Caco-2 (cell line): ENCODE results near the gene CNKSR3. TPM values are rescaled to one million over a fixed set of nuclear protein-coding genes. Genes with fewer than 3 reads are reported as not detected.

Experiments
- BruUV-seq: library from RNA; stranded (reverse); fragments of 400-500 nt; replicated peaks from 2 replicates; lab custom pipeline; 2021; lab: Mats Ljungman, UMichigan
- CTCF ChIA-PET: fragments of 300-600 bp; sonication (Branson Sonifier 250); formaldehyde crosslinking; loops from one replicate; lab custom pipeline; 2022; ENCODE audit warnings: antibody characterized with exemption; lab: Charles Lee
- POLR2A ChIA-PET: fragments of 300-600 bp; sonication (Branson Sonifier 250); formaldehyde crosslinking; loops from one replicate; lab custom pipeline; 2022; ENCODE audit warnings: antibody characterized with exemption; lab: Charles Lee
- DNase-seq, 2 experiments: peaks; one replicate each; pipeline versions ENCODE4 v3.0.0 to v3.0.0-alpha.2; 2020 to 2022
- H3K27me3 ChIP-seq: replicated peaks from 2 replicates; pipeline ENCODE4 v1.6.0; 2011; ENCODE audit warnings: low read length; ENCODE audit not compliant: control insufficient read depth, insufficient read depth
- H3K36me3 ChIP-seq: 2 replicates; pipeline ENCODE4 v1.5.1; 2011; ENCODE audit warnings: low read length; ENCODE audit not compliant: control insufficient read depth, insufficient read depth
- H3K4me1 ChIP-seq: fragments of 250-450 bp; sonication (Bioruptor Pico); 2 replicates; pipeline ENCODE4 v1.5.1; 2020; ENCODE audit warnings: mild to moderate bottlenecking
- H3K4me3 ChIP-seq: 2 replicates; pipeline ENCODE4 v1.5.1; 2011; ENCODE audit warnings: low read depth, mild to moderate bottlenecking, control low read depth, low read length
- H3K9me3 ChIP-seq: fragments of 250-450 bp; sonication (Bioruptor Pico); 2 replicates; pipeline ENCODE4 v1.5.1; 2020; ENCODE audit warnings: mild to moderate bottlenecking, moderate library complexity
- H3K27ac Mint-ChIP-seq: one replicate; pipeline ENCODE4 v1.8.0; 2022; ENCODE audit warnings: mixed read lengths; ENCODE audit not compliant: unreplicated experiment
- H3K27me3 Mint-ChIP-seq: one replicate; pipeline ENCODE4 v1.8.0; 2022; ENCODE audit warnings: mixed read lengths; ENCODE audit not compliant: insufficient read depth, unreplicated experiment
- H3K36me3 Mint-ChIP-seq: one replicate; pipeline ENCODE4 v1.8.0; 2022; ENCODE audit warnings: mild to moderate bottlenecking, mixed read lengths; ENCODE audit not compliant: insufficient read depth, unreplicated experiment
- H3K4me1 Mint-ChIP-seq: one replicate; pipeline ENCODE4 v1.8.0; 2022; ENCODE audit warnings: low read depth, mixed read lengths; ENCODE audit not compliant: unreplicated experiment
- H3K4me3 Mint-ChIP-seq: one replicate; pipeline ENCODE4 v1.8.0; 2022; ENCODE audit warnings: mild to moderate bottlenecking, moderate library complexity, mixed read lengths; ENCODE audit not compliant: unreplicated experiment
- H3K9me3 Mint-ChIP-seq: one replicate; pipeline ENCODE4 v1.8.0; 2022; ENCODE audit warnings: mixed read lengths; ENCODE audit not compliant: unreplicated experiment
- CTCF ChIP-seq, 2 experiments: fragments of 200-600 bp in 1 of 2; IDR thresholded peaks; 1 replicate in 1 of 2; 2 replicates in 1 of 2; pipeline versions ENCODE4 v1.5.1 to v1.8.0; 2011 to 2022; ENCODE audit warnings: antibody characterized with exemption in 1 of 2, control low read depth in 1 of 2, inconsistent platforms in 1 of 2, low read depth in 1 of 2, low read length in 1 of 2, mild to moderate bottlenecking in 1 of 2, moderate library complexity in 1 of 2; ENCODE audit not compliant: insufficient read depth in 1 of 2, severe bottlenecking in 1 of 2, unreplicated experiment in 1 of 2
- intact Hi-C: fragments of 100-400 bp; cut with micrococcal nuclease; formaldehyde crosslinking; loops from one replicate; pipeline ENCODE4 v1.10.0; 2022; ENCODE audit not compliant: unreplicated experiment
- total RNA-seq: library from RNA; stranded (reverse); gene quantifications from 2 replicates; pipeline ENCODE4 v1.2.3, GENCODE V29; 2022

The CNKSR3 gene
- total RNA-seq, 1 experiment from 2014 or later, result 33.1 TPM

- no peaks in the 10 kb centered on the region for H3K27me3 Mint-ChIP-seq
- intact Hi-C loops, result loop anchor here (2.0 kb wide), 1 partner anchor 49 kb away; no protein-coding TSS in a partner anchor
- Histone ChIP-seq H3K27me3 (no peaks in the 10 kb centered on the region), H3K4me1 (peaks cover 6% of the 10 kb centered on the region; the same call in 1 of the 2 replicates), H3K36me3 (no peaks in the 10 kb centered on the region), H3K4me3 (no peak overlapping the region), H3K9me3 (no peaks in the 10 kb centered on the region)
- no TSS peak for BruUV-seq
- H3K9me3 Mint-ChIP-seq, result no peaks in the 10 kb centered on the region
- ChIA-PET CTCF (no interaction called here), POLR2A (no interaction called here)
- no peak overlapping the region for H3K4me3 Mint-ChIP-seq
- H3K4me1 Mint-ChIP-seq, result peaks cover 7% of the 10 kb centered on the region
- no peak for DNase-seq
- no peak for TF ChIP-seq CTCF (IDR thresholded peaks at IDR 0.05; ENCODE audit: insufficient read depth in 1 of 2, low read depth in 1 of 2, low read length in 1 of 2, severe bottlenecking in 1 of 2, unreplicated experiment in 1 of 2)
- no peaks in the 10 kb centered on the region for H3K36me3 Mint-ChIP-seq
- H3K27ac Mint-ChIP-seq, result no peak overlapping the region
Observed at GRCh38 chr6:154341871-154342270, 168.6 kb downstream of the CNKSR3 start.

GRCh38 chr6:154341336-154341735, 169.1 kb downstream of the CNKSR3 start:
- ChIA-PET POLR2A (no interaction called here), CTCF (no interaction called here)
- Mint-ChIP-seq H3K9me3 (no peaks in the 10 kb centered on the region), H3K27ac (no peak overlapping the region), H3K27me3 (no peaks in the 10 kb centered on the region), H3K4me3 (no peak overlapping the region), H3K4me1 (peaks cover 7% of the 10 kb centered on the region), H3K36me3 (no peaks in the 10 kb centered on the region)
- BruUV-seq, result no TSS peak
- H3K36me3 ChIP-seq, result no peaks in the 10 kb centered on the region
- no peak for DNase-seq
- peaks cover 6% of the 10 kb centered on the region; the same call in 1 of the 2 replicates for H3K4me1 ChIP-seq
- H3K27me3 ChIP-seq, result no peaks in the 10 kb centered on the region
- H3K4me3 ChIP-seq, result no peak overlapping the region
- intact Hi-C loops, result no loop called here
- no peak for TF ChIP-seq CTCF (IDR thresholded peaks at IDR 0.05; ENCODE audit: insufficient read depth in 1 of 2, low read depth in 1 of 2, low read length in 1 of 2, severe bottlenecking in 1 of 2, unreplicated experiment in 1 of 2)
- no peaks in the 10 kb centered on the region for H3K9me3 ChIP-seq

Other genes with a start within 250 kb of the CNKSR3 start
- 1.4 and 1.9 TPM in 2 replicates for gene IPCEF1, start 153.9 kb downstream of the CNKSR3 start, total RNA-seq
- 45.2 and 45.9 TPM in 2 replicates for gene SCAF8, start 222.7 kb upstream of the CNKSR3 start, total RNA-seq